ENCODE data around the gene CEP72. TPM values are rescaled to one million over a fixed set of nuclear protein-coding genes. Genes with fewer than 3 reads are reported as not detected.

Gene CEP72
- total RNA-seq, 4 donors from 2014 or later: 7.2 to 11.9 (median 9.2) TPM

- TF ChIP-seq POLR2A (IDR thresholded peaks at IDR 0.05): no peak
- TF ChIP-seq, protein P1, sequence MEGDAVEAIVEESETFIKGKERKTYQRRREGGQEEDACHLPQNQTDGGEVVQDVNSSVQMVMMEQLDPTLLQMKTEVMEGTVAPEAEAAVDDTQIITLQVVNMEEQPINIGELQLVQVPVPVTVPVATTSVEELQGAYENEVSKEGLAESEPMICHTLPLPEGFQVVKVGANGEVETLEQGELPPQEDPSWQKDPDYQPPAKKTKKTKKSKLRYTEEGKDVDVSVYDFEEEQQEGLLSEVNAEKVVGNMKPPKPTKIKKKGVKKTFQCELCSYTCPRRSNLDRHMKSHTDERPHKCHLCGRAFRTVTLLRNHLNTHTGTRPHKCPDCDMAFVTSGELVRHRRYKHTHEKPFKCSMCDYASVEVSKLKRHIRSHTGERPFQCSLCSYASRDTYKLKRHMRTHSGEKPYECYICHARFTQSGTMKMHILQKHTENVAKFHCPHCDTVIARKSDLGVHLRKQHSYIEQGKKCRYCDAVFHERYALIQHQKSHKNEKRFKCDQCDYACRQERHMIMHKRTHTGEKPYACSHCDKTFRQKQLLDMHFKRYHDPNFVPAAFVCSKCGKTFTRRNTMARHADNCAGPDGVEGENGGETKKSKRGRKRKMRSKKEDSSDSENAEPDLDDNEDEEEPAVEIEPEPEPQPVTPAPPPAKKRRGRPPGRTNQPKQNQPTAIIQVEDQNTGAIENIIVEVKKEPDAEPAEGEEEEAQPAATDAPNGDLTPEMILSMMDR (IDR thresholded peaks at IDR 0.05): no peak
- intact Hi-C loops (cut with DNase I; ENCODE audit: low total_unique reads): no loop called here
- no peak overlapping the region for H3K4me3 ChIP-seq (ENCODE audit: low read depth, poor library complexity, severe bottlenecking)
- DNase-seq (ENCODE audit: low spot score in 2 of 2): no peak
- 91 to 92% methylated on average over 31 to 34 of the region's 35 CpGs for WGBS, 2 donors
Observed at GRCh38 chr5:640461-641330, 28.6 kb downstream of the CEP72 start.

DNA sequence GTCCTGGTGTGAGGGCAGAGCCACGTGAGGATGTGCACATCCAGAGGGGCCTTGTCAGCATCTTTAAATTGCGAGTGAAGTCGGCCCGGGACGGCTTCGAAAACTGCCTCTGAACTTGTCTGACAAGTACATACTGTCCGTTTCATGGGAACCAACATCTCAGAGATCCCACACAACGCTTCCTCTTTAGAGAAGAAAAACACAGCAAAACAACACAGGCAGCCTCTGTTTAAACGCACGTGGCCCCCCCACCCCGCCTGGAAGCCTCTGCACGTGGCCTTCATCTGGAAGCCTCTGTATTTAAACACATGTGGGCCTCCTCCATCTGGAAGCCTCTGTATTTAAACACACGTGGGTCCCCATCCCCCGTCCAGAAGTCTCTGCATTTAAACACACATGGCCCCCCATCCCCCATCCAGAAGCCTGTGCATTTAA is 29.2 kb downstream of the CEP72 start:
- no peak overlapping the region for H3K4me3 ChIP-seq (ENCODE audit: low read depth, poor library complexity, severe bottlenecking)
- DNase-seq (ENCODE audit: low spot score in 2 of 2): no peak
- WGBS, 2 donors: 81 to 83% methylated on average over 14 of the region's 14 CpGs
- no peak for TF ChIP-seq POLR2A (IDR thresholded peaks at IDR 0.05)
- TF ChIP-seq, protein P1 (IDR thresholded peaks at IDR 0.05): no peak
- intact Hi-C loops (cut with DNase I; ENCODE audit: low total_unique reads): no loop called here

DNA sequence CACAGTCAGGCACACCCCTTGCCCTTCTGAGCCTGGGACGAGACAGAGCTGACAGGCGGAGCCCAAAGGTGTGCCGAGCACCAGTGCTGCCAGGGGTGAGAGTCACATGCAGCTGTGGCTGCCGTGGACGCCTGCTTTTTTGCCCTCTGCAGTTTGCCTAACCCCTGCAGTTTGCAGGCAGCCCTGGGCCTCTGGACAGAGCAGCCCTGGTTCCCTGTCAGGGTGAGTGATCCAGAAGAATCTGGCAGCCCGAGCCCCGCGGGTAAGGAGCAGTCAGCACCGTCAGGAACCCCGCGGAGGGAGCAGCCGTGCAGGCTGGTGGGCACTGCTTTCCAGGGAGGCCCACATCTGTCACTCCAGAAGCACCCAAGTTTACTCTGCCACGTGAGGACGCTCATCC is 30.3 kb downstream of the CEP72 start:
- DNase-seq (ENCODE audit: low spot score in 2 of 2): no peak
- intact Hi-C loops (cut with DNase I; ENCODE audit: low total_unique reads): no loop called here
- H3K4me3 ChIP-seq (ENCODE audit: low read depth, poor library complexity, severe bottlenecking): no peak overlapping the region
- TF ChIP-seq POLR2A (IDR thresholded peaks at IDR 0.05): no peak
- TF ChIP-seq, protein P1 (IDR thresholded peaks at IDR 0.05): no peak
- WGBS, 2 donors: 86 to 93% methylated on average over 14 of the region's 14 CpGs

GRCh38 chr5:643351-643801 is 31.2 kb downstream of the CEP72 start:
- intact Hi-C loops (cut with DNase I; ENCODE audit: low total_unique reads): no loop called here
- TF ChIP-seq, protein P1 (IDR thresholded peaks at IDR 0.05): no peak
- TF ChIP-seq POLR2A (IDR thresholded peaks at IDR 0.05): no peak
- WGBS, 2 donors: 87 to 90% methylated on average over 19 to 21 of the region's 21 CpGs
- DNase-seq (ENCODE audit: low spot score in 2 of 2): no peak
- no peak overlapping the region for H3K4me3 ChIP-seq (ENCODE audit: low read depth, poor library complexity, severe bottlenecking)

DNA sequence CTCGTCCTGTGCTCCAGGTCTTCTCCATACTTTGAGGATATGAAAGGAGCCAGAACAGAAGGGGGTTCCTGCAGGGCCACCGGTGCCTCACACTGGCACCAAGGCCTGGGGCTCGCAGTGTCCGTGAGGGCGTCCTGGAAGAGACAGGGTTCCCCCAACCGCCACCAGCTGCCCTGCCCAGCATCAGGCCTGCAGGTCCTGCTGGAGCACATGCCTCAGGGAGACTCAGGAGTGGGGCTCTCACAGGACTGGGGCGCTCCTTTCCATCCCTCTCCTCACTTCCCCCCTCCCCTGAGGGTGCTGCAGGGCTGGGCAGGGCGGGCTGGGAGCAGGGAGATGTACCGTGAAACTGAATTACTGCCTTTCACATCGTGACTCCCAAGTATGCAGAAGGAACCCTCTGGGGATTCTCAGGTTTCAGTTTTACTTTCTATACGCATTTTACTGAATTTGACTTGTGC is 31.7 kb downstream of the CEP72 start:
- 74 to 81% methylated on average over 11 of the region's 11 CpGs for WGBS, 2 donors
- no peak overlapping the region for H3K4me3 ChIP-seq (ENCODE audit: low read depth, poor library complexity, severe bottlenecking)
- intact Hi-C loops (cut with DNase I; ENCODE audit: low total_unique reads): no loop called here
- DNase-seq (ENCODE audit: low spot score in 2 of 2): no peak
- no peak for TF ChIP-seq POLR2A (IDR thresholded peaks at IDR 0.05)
- TF ChIP-seq, protein P1 (IDR thresholded peaks at IDR 0.05): no peak
